ENCODE results near the gene ZNF41. TPM values are rescaled to one million over a fixed set of nuclear protein-coding genes. Genes with fewer than 3 reads are reported as not detected.
A peak's percentile ranks its signal among the peaks of the same experiment; 100 is the strongest.

ZNF41 gene
- total RNA-seq, 1 donor from 2014 or later = 2.4 TPM

GRCh38 chrX:47446431-47446830 is 36.6 kb downstream of the ZNF41 start:
- Histone ChIP-seq H3K27me3 (ENCODE audit: control insufficient read depth, insufficient read depth, low read length) (no peaks in the 10 kb centered on the region), H3K4me3 (ENCODE audit: low read depth, low read length) (no peak overlapping the region), H3K36me3 (ENCODE audit: control insufficient read depth, insufficient read depth, low read length) (no peaks in the 10 kb centered on the region)
- TF ChIP-seq, protein P1, sequence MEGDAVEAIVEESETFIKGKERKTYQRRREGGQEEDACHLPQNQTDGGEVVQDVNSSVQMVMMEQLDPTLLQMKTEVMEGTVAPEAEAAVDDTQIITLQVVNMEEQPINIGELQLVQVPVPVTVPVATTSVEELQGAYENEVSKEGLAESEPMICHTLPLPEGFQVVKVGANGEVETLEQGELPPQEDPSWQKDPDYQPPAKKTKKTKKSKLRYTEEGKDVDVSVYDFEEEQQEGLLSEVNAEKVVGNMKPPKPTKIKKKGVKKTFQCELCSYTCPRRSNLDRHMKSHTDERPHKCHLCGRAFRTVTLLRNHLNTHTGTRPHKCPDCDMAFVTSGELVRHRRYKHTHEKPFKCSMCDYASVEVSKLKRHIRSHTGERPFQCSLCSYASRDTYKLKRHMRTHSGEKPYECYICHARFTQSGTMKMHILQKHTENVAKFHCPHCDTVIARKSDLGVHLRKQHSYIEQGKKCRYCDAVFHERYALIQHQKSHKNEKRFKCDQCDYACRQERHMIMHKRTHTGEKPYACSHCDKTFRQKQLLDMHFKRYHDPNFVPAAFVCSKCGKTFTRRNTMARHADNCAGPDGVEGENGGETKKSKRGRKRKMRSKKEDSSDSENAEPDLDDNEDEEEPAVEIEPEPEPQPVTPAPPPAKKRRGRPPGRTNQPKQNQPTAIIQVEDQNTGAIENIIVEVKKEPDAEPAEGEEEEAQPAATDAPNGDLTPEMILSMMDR (IDR thresholded peaks at IDR 0.05; ENCODE audit: insufficient read depth, low read length, severe bottlenecking) = no peak
- DNase-seq (ENCODE audit: low read depth) (peak; percentile 1), FAIRE-seq (no peak)

DNA sequence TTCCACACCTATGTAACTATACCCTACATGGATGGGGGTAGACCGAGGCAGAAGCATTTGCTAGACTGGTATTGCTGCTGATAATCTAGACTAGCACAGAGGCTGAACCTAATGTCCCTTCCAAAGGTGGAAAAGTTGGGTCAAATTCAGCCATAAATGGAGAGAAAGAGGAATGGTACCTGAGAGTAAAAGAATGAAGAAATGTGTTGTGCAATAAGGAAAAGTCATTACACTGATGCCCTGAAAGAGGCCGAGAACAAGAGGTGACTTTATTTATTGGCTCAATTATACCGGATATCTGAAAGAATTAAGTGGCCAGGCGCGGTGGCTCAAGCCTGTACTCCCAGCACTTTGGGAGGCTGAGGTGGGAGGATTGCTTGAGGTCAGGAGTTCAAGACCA is 52.1 kb downstream of the ZNF41 start:
- no peak for DNase-seq (ENCODE audit: low read depth)
- TF ChIP-seq, protein P1 (IDR thresholded peaks at IDR 0.05; ENCODE audit: insufficient read depth, low read length, severe bottlenecking) = no peak

GRCh38 chrX:47422444-47422843 is 60.6 kb downstream of the ZNF41 start:
- Histone ChIP-seq H3K36me3 (ENCODE audit: control insufficient read depth, insufficient read depth, low read length) (no peaks in the 10 kb centered on the region), H3K4me3 (ENCODE audit: low read depth, low read length) (no peak overlapping the region), H3K27me3 (ENCODE audit: control insufficient read depth, insufficient read depth, low read length) (no peaks in the 10 kb centered on the region)
- DNase-seq (ENCODE audit: low read depth) (no peak), FAIRE-seq (no peak)
- TF ChIP-seq, protein P1 (IDR thresholded peaks at IDR 0.05; ENCODE audit: insufficient read depth, low read length, severe bottlenecking) = no peak

More for the DNA sequence above, 52.1 kb downstream of the ZNF41 start:
- Histone ChIP-seq H3K36me3 (ENCODE audit: control insufficient read depth, insufficient read depth, low read length) (no peaks in the 10 kb centered on the region), H3K27me3 (ENCODE audit: control insufficient read depth, insufficient read depth, low read length) (no peaks in the 10 kb centered on the region), H3K4me3 (ENCODE audit: low read depth, low read length) (no peak overlapping the region)
- no peak for FAIRE-seq

- DNase-seq (ENCODE audit: low read depth) (no peak), FAIRE-seq (no peak)
- TF ChIP-seq, protein P1 (IDR thresholded peaks at IDR 0.05; ENCODE audit: insufficient read depth, low read length, severe bottlenecking) = no peak
- H3K27me3 ChIP-seq (ENCODE audit: control insufficient read depth, insufficient read depth, low read length) = no peaks in the 10 kb centered on the region
- H3K4me3 ChIP-seq (ENCODE audit: low read depth, low read length) = no peak overlapping the region
- no peaks in the 10 kb centered on the region for H3K36me3 ChIP-seq (ENCODE audit: control insufficient read depth, insufficient read depth, low read length)
These were observed 62.1 kb downstream of the ZNF41 start for GRCh38 chrX:47420962-47421361.

DNA sequence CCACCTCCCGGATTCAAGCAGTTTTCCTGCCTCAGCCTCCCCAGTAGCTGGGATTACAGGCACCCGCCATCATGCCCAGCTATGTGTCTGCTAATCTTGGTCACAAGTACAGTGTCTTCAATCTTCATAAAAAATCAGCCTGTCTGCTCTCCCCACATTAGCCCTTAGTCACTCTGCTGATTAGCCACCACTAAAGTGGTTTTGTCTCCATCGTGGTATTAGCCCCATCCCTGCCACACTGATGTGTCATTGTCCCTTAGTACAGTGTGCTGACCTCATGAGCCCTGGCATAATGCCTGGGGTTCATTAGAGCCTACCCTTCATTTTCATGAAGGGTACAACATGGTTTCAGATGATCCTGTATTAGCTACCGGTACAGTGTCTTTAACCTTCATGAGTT is 62.8 kb downstream of the ZNF41 start:
- TF ChIP-seq, protein P1 (IDR thresholded peaks at IDR 0.05; ENCODE audit: insufficient read depth, low read length, severe bottlenecking) = no peak
- DNase-seq (ENCODE audit: low read depth) = no peak
- Histone ChIP-seq H3K27me3 (ENCODE audit: control insufficient read depth, insufficient read depth, low read length) (no peaks in the 10 kb centered on the region), H3K4me3 (ENCODE audit: low read depth, low read length) (no peak overlapping the region), H3K36me3 (ENCODE audit: control insufficient read depth, insufficient read depth, low read length) (no peaks in the 10 kb centered on the region)
- FAIRE-seq = no peak

DNA sequence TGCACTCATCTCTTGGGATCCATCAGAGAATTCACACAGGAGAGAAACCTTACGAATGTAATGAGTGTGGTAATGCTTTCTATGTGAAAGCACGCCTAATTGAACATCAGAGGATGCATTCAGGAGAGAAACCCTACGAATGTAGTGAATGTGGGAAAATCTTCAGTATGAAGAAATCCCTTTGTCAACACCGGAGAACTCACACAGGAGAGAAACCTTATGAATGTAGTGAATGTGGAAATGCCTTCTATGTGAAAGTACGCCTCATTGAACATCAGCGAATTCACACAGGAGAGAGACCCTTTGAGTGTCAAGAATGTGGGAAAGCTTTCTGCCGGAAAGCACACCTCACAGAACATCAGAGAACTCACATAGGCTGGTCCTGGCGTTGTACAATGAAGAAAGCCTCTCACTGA is 69.8 kb downstream of the ZNF41 start:
- FAIRE-seq (peak; percentile 7), DNase-seq (ENCODE audit: low read depth) (no peak)
- no peak overlapping the region for H3K4me3 ChIP-seq (ENCODE audit: low read depth, low read length)
- H3K36me3 ChIP-seq (ENCODE audit: control insufficient read depth, insufficient read depth, low read length) = no peaks in the 10 kb centered on the region
- TF ChIP-seq, protein P1 (IDR thresholded peaks at IDR 0.05; ENCODE audit: insufficient read depth, low read length, severe bottlenecking) = no peak
- H3K27me3 ChIP-seq (ENCODE audit: control insufficient read depth, insufficient read depth, low read length) = no peaks in the 10 kb centered on the region

Measured in bronchial epithelial cell (primary cell).